ENCODE measurements around the gene BCL2L14. TPM values are rescaled to one million over a fixed set of nuclear protein-coding genes. Genes with fewer than 3 reads are reported as not detected.

The BCL2L14 gene
- total RNA-seq, 1 experiment from 2014 or later, result 0.90 TPM

- no peaks in the 10 kb centered on the region for H3K9me3 Mint-ChIP-seq
- POLR2A ChIA-PET, result no interaction called here
- CTCF ChIA-PET, result interaction anchor here (2.3 kb wide), 1 partner anchor 10 kb away, joined by 5 read pairs; no protein-coding TSS in a partner anchor
- H3K4me3 Mint-ChIP-seq, result no peak overlapping the region
- DNase-seq (ENCODE audit: low spot score) (no peak), ATAC-seq (peak; percentile 54)
- peaks cover 18% of the 10 kb centered on the region for H3K4me1 Mint-ChIP-seq
- H3K36me3 Mint-ChIP-seq, result 0 out of 2 replicates have a peak, but pooled peaks cover 3% of the 10 kb centered on the region
- H3K27me3 Mint-ChIP-seq (ENCODE audit: low read depth), result no peaks in the 10 kb centered on the region
- H3K27ac Mint-ChIP-seq, result no peak overlapping the region
- TF ChIP-seq, protein P1, sequence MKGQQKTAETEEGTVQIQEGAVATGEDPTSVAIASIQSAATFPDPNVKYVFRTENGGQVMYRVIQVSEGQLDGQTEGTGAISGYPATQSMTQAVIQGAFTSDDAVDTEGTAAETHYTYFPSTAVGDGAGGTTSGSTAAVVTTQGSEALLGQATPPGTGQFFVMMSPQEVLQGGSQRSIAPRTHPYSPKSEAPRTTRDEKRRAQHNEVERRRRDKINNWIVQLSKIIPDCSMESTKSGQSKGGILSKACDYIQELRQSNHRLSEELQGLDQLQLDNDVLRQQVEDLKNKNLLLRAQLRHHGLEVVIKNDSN (CRISPR knock-in tag; IDR thresholded peaks at IDR 0.05), result no peak
- TF ChIP-seq, protein P2, sequence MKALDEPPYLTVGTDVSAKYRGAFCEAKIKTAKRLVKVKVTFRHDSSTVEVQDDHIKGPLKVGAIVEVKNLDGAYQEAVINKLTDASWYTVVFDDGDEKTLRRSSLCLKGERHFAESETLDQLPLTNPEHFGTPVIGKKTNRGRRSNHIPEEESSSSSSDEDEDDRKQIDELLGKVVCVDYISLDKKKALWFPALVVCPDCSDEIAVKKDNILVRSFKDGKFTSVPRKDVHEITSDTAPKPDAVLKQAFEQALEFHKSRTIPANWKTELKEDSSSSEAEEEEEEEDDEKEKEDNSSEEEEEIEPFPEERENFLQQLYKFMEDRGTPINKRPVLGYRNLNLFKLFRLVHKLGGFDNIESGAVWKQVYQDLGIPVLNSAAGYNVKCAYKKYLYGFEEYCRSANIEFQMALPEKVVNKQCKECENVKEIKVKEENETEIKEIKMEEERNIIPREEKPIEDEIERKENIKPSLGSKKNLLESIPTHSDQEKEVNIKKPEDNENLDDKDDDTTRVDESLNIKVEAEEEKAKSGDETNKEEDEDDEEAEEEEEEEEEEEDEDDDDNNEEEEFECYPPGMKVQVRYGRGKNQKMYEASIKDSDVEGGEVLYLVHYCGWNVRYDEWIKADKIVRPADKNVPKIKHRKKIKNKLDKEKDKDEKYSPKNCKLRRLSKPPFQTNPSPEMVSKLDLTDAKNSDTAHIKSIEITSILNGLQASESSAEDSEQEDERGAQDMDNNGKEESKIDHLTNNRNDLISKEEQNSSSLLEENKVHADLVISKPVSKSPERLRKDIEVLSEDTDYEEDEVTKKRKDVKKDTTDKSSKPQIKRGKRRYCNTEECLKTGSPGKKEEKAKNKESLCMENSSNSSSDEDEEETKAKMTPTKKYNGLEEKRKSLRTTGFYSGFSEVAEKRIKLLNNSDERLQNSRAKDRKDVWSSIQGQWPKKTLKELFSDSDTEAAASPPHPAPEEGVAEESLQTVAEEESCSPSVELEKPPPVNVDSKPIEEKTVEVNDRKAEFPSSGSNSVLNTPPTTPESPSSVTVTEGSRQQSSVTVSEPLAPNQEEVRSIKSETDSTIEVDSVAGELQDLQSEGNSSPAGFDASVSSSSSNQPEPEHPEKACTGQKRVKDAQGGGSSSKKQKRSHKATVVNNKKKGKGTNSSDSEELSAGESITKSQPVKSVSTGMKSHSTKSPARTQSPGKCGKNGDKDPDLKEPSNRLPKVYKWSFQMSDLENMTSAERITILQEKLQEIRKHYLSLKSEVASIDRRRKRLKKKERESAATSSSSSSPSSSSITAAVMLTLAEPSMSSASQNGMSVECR (CRISPR knock-in tag; IDR thresholded peaks at IDR 0.05; ENCODE audit: borderline replicate concordance), result no peak
- no peak for TF ChIP-seq NFYB (CRISPR knock-in tag; conservative IDR thresholded peaks at IDR 0.05; ENCODE audit: low read depth)
- TF ChIP-seq GTF2I (CRISPR knock-in tag; conservative IDR thresholded peaks at IDR 0.05), result no peak
- TF ChIP-seq SMAD4 (CRISPR knock-in tag; IDR thresholded peaks at IDR 0.05), result no peak
- TF ChIP-seq ATF6 (CRISPR knock-in tag; IDR thresholded peaks at IDR 0.05), result no peak
- TF ChIP-seq, protein P3, sequence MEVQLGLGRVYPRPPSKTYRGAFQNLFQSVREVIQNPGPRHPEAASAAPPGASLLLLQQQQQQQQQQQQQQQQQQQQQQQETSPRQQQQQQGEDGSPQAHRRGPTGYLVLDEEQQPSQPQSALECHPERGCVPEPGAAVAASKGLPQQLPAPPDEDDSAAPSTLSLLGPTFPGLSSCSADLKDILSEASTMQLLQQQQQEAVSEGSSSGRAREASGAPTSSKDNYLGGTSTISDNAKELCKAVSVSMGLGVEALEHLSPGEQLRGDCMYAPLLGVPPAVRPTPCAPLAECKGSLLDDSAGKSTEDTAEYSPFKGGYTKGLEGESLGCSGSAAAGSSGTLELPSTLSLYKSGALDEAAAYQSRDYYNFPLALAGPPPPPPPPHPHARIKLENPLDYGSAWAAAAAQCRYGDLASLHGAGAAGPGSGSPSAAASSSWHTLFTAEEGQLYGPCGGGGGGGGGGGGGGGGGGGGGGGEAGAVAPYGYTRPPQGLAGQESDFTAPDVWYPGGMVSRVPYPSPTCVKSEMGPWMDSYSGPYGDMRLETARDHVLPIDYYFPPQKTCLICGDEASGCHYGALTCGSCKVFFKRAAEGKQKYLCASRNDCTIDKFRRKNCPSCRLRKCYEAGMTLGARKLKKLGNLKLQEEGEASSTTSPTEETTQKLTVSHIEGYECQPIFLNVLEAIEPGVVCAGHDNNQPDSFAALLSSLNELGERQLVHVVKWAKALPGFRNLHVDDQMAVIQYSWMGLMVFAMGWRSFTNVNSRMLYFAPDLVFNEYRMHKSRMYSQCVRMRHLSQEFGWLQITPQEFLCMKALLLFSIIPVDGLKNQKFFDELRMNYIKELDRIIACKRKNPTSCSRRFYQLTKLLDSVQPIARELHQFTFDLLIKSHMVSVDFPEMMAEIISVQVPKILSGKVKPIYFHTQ (CRISPR knock-in tag; IDR thresholded peaks at IDR 0.05), result no peak
- TF ChIP-seq NFATC4 (CRISPR knock-in tag; IDR thresholded peaks at IDR 0.05), result no peak
- no peak for TF ChIP-seq IRF2 (CRISPR knock-in tag; IDR thresholded peaks at IDR 0.05; ENCODE audit: borderline replicate concordance, low read depth)
- TF ChIP-seq MYBL2 (CRISPR knock-in tag; IDR thresholded peaks at IDR 0.05), result no peak
- no peak for TF ChIP-seq FOXK1 (CRISPR knock-in tag; IDR thresholded peaks at IDR 0.05)
Observed at GRCh38 chr12:12091977-12092663, 21.4 kb downstream of the BCL2L14 start.

- CTCF ChIA-PET, result no interaction called here
- H3K27ac Mint-ChIP-seq, result no peak overlapping the region
Observed at GRCh38 chr12:12094481-12094880, 23.7 kb downstream of the BCL2L14 start.

More at GRCh38 chr12:12094481-12094880, 23.7 kb downstream of the BCL2L14 start:
- Mint-ChIP-seq H3K9me3 (no peaks in the 10 kb centered on the region), H3K27me3 (ENCODE audit: low read depth) (no peaks in the 10 kb centered on the region), H3K4me1 (peaks cover 3% of the 10 kb centered on the region; the same call in 1 of the 2 replicates), H3K4me3 (no peak overlapping the region), H3K36me3 (peaks cover 3% of the 10 kb centered on the region; the same call in 1 of the 2 replicates)
- DNase-seq (ENCODE audit: low spot score) (no peak), ATAC-seq (no peak)
- TF ChIP-seq ZNF219 (CRISPR knock-in tag; IDR thresholded peaks at IDR 0.05; ENCODE audit: borderline replicate concordance) (no peak), KAT7 (CRISPR knock-in tag; IDR thresholded peaks at IDR 0.05; ENCODE audit: borderline replicate concordance) (no peak), CREM (CRISPR knock-in tag; IDR thresholded peaks at IDR 0.05) (no peak), SMAD3 (CRISPR knock-in tag; IDR thresholded peaks at IDR 0.05; ENCODE audit: borderline replicate concordance) (no peak), RELA (CRISPR knock-in tag; IDR thresholded peaks at IDR 0.05; ENCODE audit: borderline replicate concordance) (no peak), NFE2L1 (CRISPR knock-in tag; IDR thresholded peaks at IDR 0.05) (no peak)
- POLR2A ChIA-PET, result interaction anchor here (0.7 kb wide), 1 partner anchor 234 kb away, joined by 9 read pairs; no protein-coding TSS in a partner anchor

Data from WTC11 (cell line).